ENCODE data around the gene SLC10A6. TPM values are rescaled to one million over a fixed set of nuclear protein-coding genes. Genes with fewer than 3 reads are reported as not detected.

SLC10A6 gene
- total and polyA plus RNA-seq, 8 donors: 0.37 to 0.94 (median 0.51) TPM

GRCh38 chr4:86848136-86848535 lies 1.0 kb downstream of the SLC10A6 start:
- intact Hi-C loops (cut with DNase I): no loop called here
- no peak for TF ChIP-seq CTCF (IDR thresholded peaks at IDR 0.05)
- Histone ChIP-seq H3K9me3 (no peaks in the 10 kb centered on the region), H3K27ac (no peak overlapping the region), H3K4me3 (no peak overlapping the region), H3K36me3 (no peaks in the 10 kb centered on the region), H3K4me1 (no peaks in the 10 kb centered on the region), H3K27me3 (no peaks in the 10 kb centered on the region)
- no peak for DNase-seq
- no peak for ATAC-seq

GRCh38 chr4:86847571-86847970 lies 1.6 kb downstream of the SLC10A6 start:
- H3K4me1 ChIP-seq: no peaks in the 10 kb centered on the region
- H3K4me3 ChIP-seq: no peak overlapping the region
- H3K9me3 ChIP-seq: no peaks in the 10 kb centered on the region
- H3K36me3 ChIP-seq: no peaks in the 10 kb centered on the region
- DNase-seq: no peak
- H3K27me3 ChIP-seq: no peaks in the 10 kb centered on the region
- no peak overlapping the region for H3K27ac ChIP-seq
- no peak for TF ChIP-seq CTCF (IDR thresholded peaks at IDR 0.05)
- intact Hi-C loops (cut with DNase I): no loop called here
- no peak for ATAC-seq

- Histone ChIP-seq H3K27ac (no peak overlapping the region), H3K4me1 (no peaks in the 10 kb centered on the region), H3K27me3 (no peaks in the 10 kb centered on the region), H3K36me3 (no peaks in the 10 kb centered on the region), H3K9me3 (no peaks in the 10 kb centered on the region), H3K4me3 (no peak overlapping the region)
- TF ChIP-seq CTCF (IDR thresholded peaks at IDR 0.05): no peak
- DNase-seq (no peak), ATAC-seq (no peak)
- intact Hi-C loops (cut with DNase I): no loop called here
Observed at GRCh38 chr4:86846921-86847320, 2.3 kb downstream of the SLC10A6 start.

GRCh38 chr4:86845593-86845992 lies 3.6 kb downstream of the SLC10A6 start:
- ATAC-seq (peak; percentile 23), DNase-seq (no peak)
- TF ChIP-seq CTCF (IDR thresholded peaks at IDR 0.05): no peak
- no peaks in the 10 kb centered on the region for H3K4me1 ChIP-seq
- no peaks in the 10 kb centered on the region for H3K36me3 ChIP-seq
- H3K27ac ChIP-seq: no peak overlapping the region
- no peaks in the 10 kb centered on the region for H3K27me3 ChIP-seq
- intact Hi-C loops (cut with DNase I): no loop called here
- H3K4me3 ChIP-seq: no peak overlapping the region
- H3K9me3 ChIP-seq: no peaks in the 10 kb centered on the region

- DNase-seq: no peak
- no peak overlapping the region for H3K4me3 ChIP-seq
- intact Hi-C loops (cut with DNase I): no loop called here
- H3K27ac ChIP-seq: no peak overlapping the region
- H3K36me3 ChIP-seq: no peaks in the 10 kb centered on the region
- no peak for TF ChIP-seq CTCF (IDR thresholded peaks at IDR 0.05)
- no peaks in the 10 kb centered on the region for H3K4me1 ChIP-seq
- H3K9me3 ChIP-seq: no peaks in the 10 kb centered on the region
- no peaks in the 10 kb centered on the region for H3K27me3 ChIP-seq
- no peak for ATAC-seq
Observed at GRCh38 chr4:86841309-86841708, 7.9 kb downstream of the SLC10A6 start.
